ENCODE measurements around the gene TNIK. TPM values are rescaled to one million over a fixed set of nuclear protein-coding genes. Genes with fewer than 3 reads are reported as not detected.

The TNIK gene
- total RNA-seq, 1 donor from 2014 or later, result 2.5 TPM

DNA sequence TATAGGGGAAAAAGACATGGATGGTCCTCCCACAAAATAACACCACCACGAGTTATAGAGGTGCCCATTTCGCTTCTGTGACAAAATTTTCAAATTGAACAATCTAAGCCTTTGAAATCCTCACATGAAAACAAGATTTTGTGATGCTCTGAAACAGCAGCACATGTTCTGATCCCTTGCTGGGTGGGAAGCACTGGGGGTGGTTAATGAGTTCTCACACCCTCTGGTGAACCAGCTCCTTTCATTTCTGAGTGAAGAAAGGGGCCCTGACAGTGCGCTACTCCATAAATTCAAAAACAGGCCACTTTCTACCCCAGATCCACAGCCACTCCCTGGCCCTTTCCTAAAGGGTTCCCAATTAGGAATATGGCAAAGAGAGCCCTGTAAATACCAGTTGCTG is 129.3 kb downstream of the TNIK start:
- DNase-seq (no peak), ATAC-seq (ENCODE audit: low read depth) (no peak)
- TF ChIP-seq CTCF (IDR thresholded peaks at IDR 0.05), result no peak
- Mint-ChIP-seq H3K36me3 (ENCODE audit: low read depth) (no peaks in the 10 kb centered on the region), H3K4me1 (peaks cover 2% of the 10 kb centered on the region), H3K9me3 (no peaks in the 10 kb centered on the region), H3K27ac (no peak overlapping the region), H3K27me3 (no peaks in the 10 kb centered on the region), H3K4me3 (no peak overlapping the region)
- POLR2A ChIA-PET, result no interaction called here
- CTCF ChIA-PET, result no interaction called here
- intact Hi-C loops (cut with micrococcal nuclease), result no loop called here

DNA sequence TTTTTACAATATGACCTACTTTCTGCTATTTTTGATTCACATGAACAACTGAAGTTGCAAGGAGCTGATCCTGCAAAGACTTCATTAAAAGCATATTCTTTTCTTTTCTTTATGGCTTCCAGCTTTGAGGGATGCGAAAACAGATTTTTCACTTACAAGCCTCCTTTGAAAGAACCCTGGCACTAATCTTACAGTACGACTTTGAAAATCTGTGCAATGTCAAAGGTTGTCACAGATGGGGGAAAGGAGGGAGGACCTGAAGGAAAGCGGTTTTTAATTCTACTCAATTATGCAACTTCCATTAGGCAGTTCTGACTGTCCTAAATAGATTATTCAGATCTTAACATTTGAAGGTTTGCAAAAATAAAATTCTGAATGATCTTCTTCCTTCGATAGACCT is 130.5 kb downstream of the TNIK start:
- Mint-ChIP-seq H3K27ac (no peak overlapping the region), H3K36me3 (ENCODE audit: low read depth) (no peaks in the 10 kb centered on the region), H3K9me3 (no peaks in the 10 kb centered on the region), H3K4me1 (peaks cover 2% of the 10 kb centered on the region), H3K4me3 (no peak overlapping the region), H3K27me3 (no peaks in the 10 kb centered on the region)
- DNase-seq, result no peak
- intact Hi-C loops (cut with micrococcal nuclease), result no loop called here
- no peak for ATAC-seq (ENCODE audit: low read depth)
- POLR2A ChIA-PET, result no interaction called here
- no peak for TF ChIP-seq CTCF (IDR thresholded peaks at IDR 0.05)
- CTCF ChIA-PET, result no interaction called here

GRCh38 chr3:171328419-171329082 is 131.7 kb downstream of the TNIK start:
- Mint-ChIP-seq H3K27ac (no peak overlapping the region), H3K36me3 (ENCODE audit: low read depth) (no peaks in the 10 kb centered on the region), H3K27me3 (no peaks in the 10 kb centered on the region), H3K4me1 (peaks cover 2% of the 10 kb centered on the region), H3K9me3 (no peaks in the 10 kb centered on the region), H3K4me3 (no peak overlapping the region)
- ATAC-seq (ENCODE audit: low read depth) (no peak), DNase-seq (no peak)
- ChIA-PET POLR2A (no interaction called here), CTCF (interaction anchor here (0.6 kb wide), 1 partner anchor 126 kb away, joined by 3 read pairs; no protein-coding TSS in a partner anchor)
- intact Hi-C loops (cut with micrococcal nuclease), result no loop called here
- no peak for TF ChIP-seq CTCF (IDR thresholded peaks at IDR 0.05)

DNA sequence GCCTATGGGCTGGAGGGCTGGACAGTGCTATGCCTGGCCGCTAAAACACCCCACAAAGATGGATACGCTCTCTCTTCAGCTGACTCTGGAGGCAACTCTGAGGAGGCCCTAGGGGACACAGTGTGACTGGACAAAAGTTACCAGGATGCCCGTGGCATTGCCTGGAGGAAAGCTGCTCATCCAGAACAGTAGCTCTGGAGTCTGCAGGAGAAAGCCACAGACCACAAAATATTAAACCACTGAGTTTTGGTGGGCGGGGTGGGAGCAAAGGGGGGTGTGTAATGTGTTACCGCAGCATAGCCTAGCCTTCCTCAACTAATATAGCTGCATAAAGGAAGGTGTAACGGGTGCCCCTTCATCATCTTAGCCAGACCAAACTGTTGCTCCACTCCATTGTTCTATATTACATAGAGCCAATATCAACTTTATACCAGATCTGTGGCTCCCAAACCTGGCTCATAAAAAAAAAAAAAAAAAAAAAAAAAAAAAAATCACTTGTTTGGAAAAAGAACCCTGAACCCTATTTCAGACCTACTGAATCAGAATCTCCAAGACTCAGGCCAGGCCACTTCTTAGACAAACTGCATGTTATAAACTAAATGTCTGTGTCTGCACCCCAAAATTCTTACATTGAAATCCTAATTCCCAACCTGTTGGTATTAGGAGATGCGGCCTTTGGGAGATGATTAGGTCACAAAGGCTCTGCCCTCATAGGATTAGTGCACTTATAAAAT is 132.6 kb downstream of the TNIK start:
- DNase-seq (no peak), ATAC-seq (ENCODE audit: low read depth) (no peak)
- H3K27me3 Mint-ChIP-seq, result no peaks in the 10 kb centered on the region
- peaks cover 2% of the 10 kb centered on the region for H3K4me1 Mint-ChIP-seq
- no peaks in the 10 kb centered on the region for H3K9me3 Mint-ChIP-seq
- intact Hi-C loops (cut with micrococcal nuclease), result no loop called here
- no peak overlapping the region for H3K4me3 Mint-ChIP-seq
- ChIA-PET POLR2A (no interaction called here), CTCF (no interaction called here)
- no peaks in the 10 kb centered on the region for H3K36me3 Mint-ChIP-seq (ENCODE audit: low read depth)
- no peak overlapping the region for H3K27ac Mint-ChIP-seq
- TF ChIP-seq CTCF (IDR thresholded peaks at IDR 0.05), result no peak

DNA sequence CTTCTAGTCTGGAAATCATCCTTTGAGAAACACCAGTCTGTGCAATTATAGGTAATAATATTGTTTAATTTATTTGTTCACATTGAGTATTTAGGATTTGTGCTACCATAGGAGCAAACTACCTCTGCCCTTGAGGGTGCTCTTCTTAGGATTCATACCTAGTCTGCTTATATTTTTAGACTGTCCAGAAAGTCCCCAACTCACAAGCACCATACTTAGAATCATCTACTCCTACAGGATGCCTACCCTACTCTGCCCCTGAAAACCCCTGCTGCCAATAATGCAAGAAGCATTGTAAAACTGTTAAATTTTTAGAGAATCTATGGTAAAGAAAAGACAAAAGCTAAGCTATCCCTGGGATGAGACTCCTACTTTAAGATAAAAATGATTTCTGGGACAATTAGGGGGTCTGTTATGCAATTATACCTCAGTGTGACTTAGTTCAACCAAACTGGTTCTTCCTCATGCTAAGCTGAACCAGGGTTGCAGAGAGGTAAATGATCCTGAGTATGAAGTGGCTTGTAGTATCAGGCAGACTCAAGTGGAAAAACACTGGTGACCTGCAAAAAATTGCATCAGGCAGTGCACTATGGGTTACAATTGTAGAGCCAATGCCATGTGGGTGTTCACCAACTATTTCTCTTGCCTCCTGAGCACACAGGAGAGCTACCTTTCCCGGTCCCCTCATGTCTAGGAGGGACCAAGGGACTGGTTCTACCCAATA is 133.3 kb downstream of the TNIK start:
- Mint-ChIP-seq H3K27ac (no peak overlapping the region), H3K27me3 (no peaks in the 10 kb centered on the region), H3K4me1 (peaks cover 2% of the 10 kb centered on the region), H3K9me3 (no peaks in the 10 kb centered on the region), H3K4me3 (no peak overlapping the region), H3K36me3 (ENCODE audit: low read depth) (no peaks in the 10 kb centered on the region)
- TF ChIP-seq CTCF (IDR thresholded peaks at IDR 0.05), result no peak
- no peak for ATAC-seq (ENCODE audit: low read depth)
- POLR2A ChIA-PET, result no interaction called here
- no peak for DNase-seq
- intact Hi-C loops (cut with micrococcal nuclease), result no loop called here
- CTCF ChIA-PET, result no interaction called here
